Lower lobe of right lung (tissue), 2 donors: ENCODE data around the gene CIDEC. TPM values are rescaled to one million over a fixed set of nuclear protein-coding genes. Genes with fewer than 3 reads are reported as not detected.

Experiments
- ATAC-seq, 2 donors: fragments of 200-7000 bp; cut with Tn5 transposase; one replicate each; pipeline ENCODE4 v1.9.1; 2020 to 2022; ENCODE audit warnings: mild to moderate bottlenecking in 2 of 2, moderate library complexity in 2 of 2
- DNase-seq: peaks from one replicate; pipeline ENCODE4 v3.0.0-alpha.2; 2020
- H3K27ac ChIP-seq: fragments of 200-600 bp; one replicate; pipeline ENCODE4 v1.8.0; 2022
- H3K27me3 ChIP-seq: fragments of 200-600 bp; one replicate; pipeline ENCODE4 v1.8.0; 2022; ENCODE audit warnings: low read depth
- H3K36me3 ChIP-seq: fragments of 200-600 bp; one replicate; pipeline ENCODE4 v1.8.0; 2022; ENCODE audit warnings: mild to moderate bottlenecking
- H3K4me1 ChIP-seq: fragments of 200-600 bp; one replicate; pipeline ENCODE4 v1.8.0; 2022
- H3K4me3 ChIP-seq: fragments of 200-600 bp; one replicate; pipeline ENCODE4 v1.8.0; 2022; ENCODE audit warnings: mild to moderate bottlenecking
- H3K9me3 ChIP-seq: fragments of 200-600 bp; one replicate; pipeline ENCODE4 v1.8.0; 2022
- intact Hi-C: fragments of 100-400 bp; cut with DNase I; formaldehyde crosslinking; loops from one replicate; pipeline ENCODE4 v1.11.0; 2022
- long read RNA-seq: library from polyadenylated mRNA; unstranded; transcript quantifications from one replicate; pipeline ENCODE4 v2.0.0, GENCODE V29; 2021
- total RNA-seq: library from RNA; stranded (reverse); fragmentation: NEBNext Ultra II Directional; extraction: Animal tissue kit (Norgen Biotek cat#: 25700); gene quantifications from one replicate; pipeline ENCODE4 v1.2.1, GENCODE V29; 2021
- TF ChIP-seq, protein P1 (sequence below): fragments of 200-600 bp; IDR thresholded peaks from one replicate; pipeline ENCODE4 v1.8.0; 2022; ENCODE audit warnings: antibody characterized with exemption, mild to moderate bottlenecking
- donor health status: DM: no; HTN: yes; CAD: no; lungs with severe emphysema.

The CIDEC gene, protein sequence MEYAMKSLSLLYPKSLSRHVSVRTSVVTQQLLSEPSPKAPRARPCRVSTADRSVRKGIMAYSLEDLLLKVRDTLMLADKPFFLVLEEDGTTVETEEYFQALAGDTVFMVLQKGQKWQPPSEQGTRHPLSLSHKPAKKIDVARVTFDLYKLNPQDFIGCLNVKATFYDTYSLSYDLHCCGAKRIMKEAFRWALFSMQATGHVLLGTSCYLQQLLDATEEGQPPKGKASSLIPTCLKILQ
- not detected for total RNA-seq
- long read RNA-seq = 0 reads

- no peak for ATAC-seq
- intact Hi-C loops = no loop called here
- H3K36me3 ChIP-seq = no peaks in the 10 kb centered on the region
- no peaks in the 10 kb centered on the region for H3K27me3 ChIP-seq
- TF ChIP-seq, protein P1, sequence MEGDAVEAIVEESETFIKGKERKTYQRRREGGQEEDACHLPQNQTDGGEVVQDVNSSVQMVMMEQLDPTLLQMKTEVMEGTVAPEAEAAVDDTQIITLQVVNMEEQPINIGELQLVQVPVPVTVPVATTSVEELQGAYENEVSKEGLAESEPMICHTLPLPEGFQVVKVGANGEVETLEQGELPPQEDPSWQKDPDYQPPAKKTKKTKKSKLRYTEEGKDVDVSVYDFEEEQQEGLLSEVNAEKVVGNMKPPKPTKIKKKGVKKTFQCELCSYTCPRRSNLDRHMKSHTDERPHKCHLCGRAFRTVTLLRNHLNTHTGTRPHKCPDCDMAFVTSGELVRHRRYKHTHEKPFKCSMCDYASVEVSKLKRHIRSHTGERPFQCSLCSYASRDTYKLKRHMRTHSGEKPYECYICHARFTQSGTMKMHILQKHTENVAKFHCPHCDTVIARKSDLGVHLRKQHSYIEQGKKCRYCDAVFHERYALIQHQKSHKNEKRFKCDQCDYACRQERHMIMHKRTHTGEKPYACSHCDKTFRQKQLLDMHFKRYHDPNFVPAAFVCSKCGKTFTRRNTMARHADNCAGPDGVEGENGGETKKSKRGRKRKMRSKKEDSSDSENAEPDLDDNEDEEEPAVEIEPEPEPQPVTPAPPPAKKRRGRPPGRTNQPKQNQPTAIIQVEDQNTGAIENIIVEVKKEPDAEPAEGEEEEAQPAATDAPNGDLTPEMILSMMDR = no peak
- no peak for DNase-seq
- no peak within 1 kb of the TSS for H3K27ac ChIP-seq
- no peaks in the 10 kb centered on the region for H3K4me1 ChIP-seq
- no peaks in the 10 kb centered on the region for H3K9me3 ChIP-seq
- H3K4me3 ChIP-seq = no peak within 1 kb of the TSS
These were observed at the start of gene CIDEC for GRCh38 chr3:9879830-9880549. Gene CIDEC (minus strand): TSS chr3:9880253. CDS start chr3:9878486, 1,767 bp downstream.

DNA sequence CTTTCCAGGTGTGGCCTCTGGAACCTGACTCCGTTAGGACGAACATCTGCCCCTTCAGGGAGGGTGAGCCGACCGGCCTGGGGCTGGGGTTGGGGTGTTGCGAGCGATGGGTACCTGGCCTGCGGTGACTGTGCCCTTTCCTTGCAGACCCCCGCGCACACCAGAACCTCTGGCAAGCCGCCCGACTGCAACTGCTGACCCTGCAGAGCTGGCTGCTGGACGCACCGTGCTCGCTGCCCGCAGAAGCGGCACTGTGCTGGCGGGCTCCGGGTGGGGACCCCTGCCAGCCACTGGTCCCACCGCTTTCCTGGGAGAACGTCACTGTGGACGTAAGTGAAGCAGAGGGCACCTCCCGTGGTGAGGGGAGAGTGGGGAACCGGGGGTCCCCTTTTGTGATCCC, 48.1 kb upstream of the CIDEC start:
- intact Hi-C loops = no loop called here
- peaks cover 57% of the 10 kb centered on the region for H3K36me3 ChIP-seq
- TF ChIP-seq, protein P1 = no peak

DNA sequence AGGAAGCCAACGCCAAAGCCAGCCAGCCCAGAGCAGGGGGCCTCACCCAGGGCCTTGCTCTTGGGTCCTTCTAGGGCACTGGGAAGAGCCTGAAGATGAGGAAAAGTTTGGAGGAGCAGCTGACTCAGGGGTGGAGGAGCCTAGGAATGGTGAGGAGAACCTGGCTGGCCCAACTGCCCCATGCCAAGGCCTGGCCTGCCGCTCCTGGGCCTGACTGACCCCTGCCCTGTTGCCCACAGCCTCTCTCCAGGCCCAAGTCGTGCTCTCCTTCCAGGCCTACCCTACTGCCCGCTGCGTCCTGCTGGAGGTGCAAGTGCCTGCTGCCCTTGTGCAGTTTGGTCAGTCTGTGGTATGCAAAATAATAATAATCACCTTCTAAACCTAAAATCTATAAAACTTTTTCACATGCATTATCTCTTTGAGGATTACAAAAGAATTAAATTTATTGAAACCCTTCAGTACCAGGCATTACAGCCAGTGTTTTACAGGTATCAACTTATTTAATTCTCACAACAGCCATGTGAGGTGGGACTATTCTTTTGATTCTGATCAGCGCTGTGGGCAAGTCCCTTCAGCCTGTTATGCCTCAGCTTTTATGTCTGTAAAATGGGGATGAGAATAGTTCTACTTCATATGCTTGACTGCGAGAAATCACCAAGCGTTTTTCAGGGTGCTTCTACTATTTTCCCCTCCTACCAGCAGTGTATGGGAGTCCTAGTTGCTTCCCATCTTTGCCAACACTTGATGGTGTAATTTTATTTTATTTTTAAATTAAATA, 38.4 kb upstream of the CIDEC start:
- TF ChIP-seq, protein P1 = no peak
- DNase-seq = no peak
- H3K27ac ChIP-seq = no peak overlapping the region
- H3K9me3 ChIP-seq = no peaks in the 10 kb centered on the region
- peaks cover 32% of the 10 kb centered on the region for H3K4me1 ChIP-seq
- H3K36me3 ChIP-seq = peaks cover 8% of the 10 kb centered on the region
- intact Hi-C loops = no loop called here
- no peak overlapping the region for H3K4me3 ChIP-seq
- H3K27me3 ChIP-seq = no peaks in the 10 kb centered on the region
- ATAC-seq = no peak

More for the DNA sequence above, 48.1 kb upstream of the CIDEC start:
- no peak for DNase-seq
- no peak for ATAC-seq
- Histone ChIP-seq H3K27ac (no peak overlapping the region), H3K4me1 (peaks cover 14% of the 10 kb centered on the region), H3K27me3 (no peaks in the 10 kb centered on the region), H3K4me3 (no peak overlapping the region), H3K9me3 (no peaks in the 10 kb centered on the region)

GRCh38 chr3:9917820-9918219, 37.8 kb upstream of the CIDEC start:
- peak overlapping the region; percentile 90 for H3K27ac ChIP-seq
- intact Hi-C loops = no loop called here
- H3K4me3 ChIP-seq = peak overlapping the region; percentile 68
- no peaks in the 10 kb centered on the region for H3K9me3 ChIP-seq
- TF ChIP-seq, protein P1 = no peak
- H3K36me3 ChIP-seq = peaks cover 6% of the 10 kb centered on the region
- DNase-seq (no peak), ATAC-seq (no peak)
- peaks cover 32% of the 10 kb centered on the region for H3K4me1 ChIP-seq
- H3K27me3 ChIP-seq = no peaks in the 10 kb centered on the region
